ENCODE results near the gene DIP2C. TPM values are rescaled to one million over a fixed set of nuclear protein-coding genes. Genes with fewer than 3 reads are reported as not detected.
"Not testable (repeated sequence)": the region's sequence is repeated elsewhere in the genome, so short reads cannot be mapped to it uniquely, and the experiment has no call there.

Gene DIP2C
- total RNA-seq, 2 donors from 2014 or later, result 9.6 to 11.9 TPM

DNA sequence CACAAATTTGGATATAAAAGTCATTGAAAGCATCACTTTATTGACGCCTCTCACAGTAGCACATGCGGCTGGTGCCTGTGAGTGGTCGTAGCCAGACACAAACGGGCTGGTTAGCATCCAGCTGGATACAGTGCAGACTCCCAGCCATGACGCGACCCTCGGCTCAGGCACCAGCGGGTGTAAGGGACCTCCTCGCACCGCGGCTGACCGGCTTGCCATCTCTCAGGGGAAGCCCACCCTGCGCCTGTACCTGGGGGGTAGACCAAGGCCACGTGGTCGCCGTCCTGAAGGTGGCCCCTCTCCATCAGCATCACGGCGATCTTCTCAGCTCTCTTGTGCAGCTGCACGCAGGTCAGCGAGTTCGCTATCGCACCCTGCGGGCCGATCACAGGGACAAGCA, 340.4 kb downstream of the DIP2C start:
- intact Hi-C loops (cut with DNase I), result no loop called here
- Histone ChIP-seq H3K36me3 (replicated peaks in 1 of 2; ENCODE audit: insufficient read depth in 1 of 2, low read depth in 2 of 2) (peaks cover 0 to 12% of the 10 kb centered on the region in 2 donors), H3K27ac (no peak overlapping the region), H3K27me3 (no peaks in the 10 kb centered on the region), H3K4me3 (no peak overlapping the region), H3K9me3 (no peaks in the 10 kb centered on the region), H3K4me1 (no peaks in the 10 kb centered on the region)
- ATAC-seq (no peak), DNase-seq (no peak)
- no peak for TF ChIP-seq POLR2A (IDR thresholded peaks at IDR 0.05)
- TF ChIP-seq, protein P1, sequence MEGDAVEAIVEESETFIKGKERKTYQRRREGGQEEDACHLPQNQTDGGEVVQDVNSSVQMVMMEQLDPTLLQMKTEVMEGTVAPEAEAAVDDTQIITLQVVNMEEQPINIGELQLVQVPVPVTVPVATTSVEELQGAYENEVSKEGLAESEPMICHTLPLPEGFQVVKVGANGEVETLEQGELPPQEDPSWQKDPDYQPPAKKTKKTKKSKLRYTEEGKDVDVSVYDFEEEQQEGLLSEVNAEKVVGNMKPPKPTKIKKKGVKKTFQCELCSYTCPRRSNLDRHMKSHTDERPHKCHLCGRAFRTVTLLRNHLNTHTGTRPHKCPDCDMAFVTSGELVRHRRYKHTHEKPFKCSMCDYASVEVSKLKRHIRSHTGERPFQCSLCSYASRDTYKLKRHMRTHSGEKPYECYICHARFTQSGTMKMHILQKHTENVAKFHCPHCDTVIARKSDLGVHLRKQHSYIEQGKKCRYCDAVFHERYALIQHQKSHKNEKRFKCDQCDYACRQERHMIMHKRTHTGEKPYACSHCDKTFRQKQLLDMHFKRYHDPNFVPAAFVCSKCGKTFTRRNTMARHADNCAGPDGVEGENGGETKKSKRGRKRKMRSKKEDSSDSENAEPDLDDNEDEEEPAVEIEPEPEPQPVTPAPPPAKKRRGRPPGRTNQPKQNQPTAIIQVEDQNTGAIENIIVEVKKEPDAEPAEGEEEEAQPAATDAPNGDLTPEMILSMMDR (IDR thresholded peaks at IDR 0.05), result no peak
- WGBS, 2 donors, result 91 to 97% methylated on average over 10 to 21 of the region's 24 CpGs

GRCh38 chr10:348456-348855, 341.0 kb downstream of the DIP2C start:
- no peaks in the 10 kb centered on the region for H3K9me3 ChIP-seq
- ATAC-seq (no peak), DNase-seq (no peak)
- H3K4me1 ChIP-seq, result no peaks in the 10 kb centered on the region
- 91 to 95% methylated on average over 17 of the region's 17 CpGs for WGBS, 2 donors
- no peak overlapping the region for H3K4me3 ChIP-seq
- H3K36me3 ChIP-seq (replicated peaks in 1 of 2; ENCODE audit: insufficient read depth in 1 of 2, low read depth in 2 of 2), result peaks cover 0 to 9% of the 10 kb centered on the region in 2 donors
- TF ChIP-seq, protein P1 (IDR thresholded peaks at IDR 0.05), result no peak
- no peak for TF ChIP-seq POLR2A (IDR thresholded peaks at IDR 0.05)
- intact Hi-C loops (cut with DNase I), result no loop called here
- H3K27ac ChIP-seq, result no peak overlapping the region
- no peaks in the 10 kb centered on the region for H3K27me3 ChIP-seq

- DNase-seq; H3K36me3 ChIP-seq (replicated peaks in 1 of 2; ENCODE audit: insufficient read depth in 1 of 2, low read depth in 2 of 2): not testable (repeated sequence)
Observed at GRCh38 chr10:347774-348173, 341.7 kb downstream of the DIP2C start.

DNA sequence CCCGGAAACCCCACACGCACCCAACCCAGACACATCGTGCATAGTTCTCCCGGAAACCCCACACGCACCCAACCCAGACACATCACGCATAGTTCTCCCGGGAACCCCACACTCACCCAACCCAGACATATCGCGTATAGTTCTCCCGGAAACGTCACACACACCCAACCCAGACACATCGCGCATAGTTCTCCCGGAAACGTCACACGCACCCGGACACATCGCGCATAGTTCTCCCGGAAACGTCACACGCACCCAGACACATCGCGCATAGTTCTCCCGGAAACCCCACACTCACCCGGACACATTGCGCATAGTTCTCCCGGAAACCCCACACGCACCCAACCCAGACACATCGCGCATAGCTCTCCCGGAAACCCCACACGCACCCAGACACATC, 342.3 kb downstream of the DIP2C start:
- H3K27me3 ChIP-seq; H3K9me3 ChIP-seq; H3K4me3 ChIP-seq; intact Hi-C loops (cut with DNase I); H3K4me1 ChIP-seq; ATAC-seq; H3K36me3 ChIP-seq (replicated peaks in 1 of 2; ENCODE audit: insufficient read depth in 1 of 2, low read depth in 2 of 2); DNase-seq; H3K27ac ChIP-seq: not testable (repeated sequence)
- 84 to 90% methylated on average over 31 to 33 of the region's 33 CpGs for WGBS, 2 donors

More at GRCh38 chr10:347774-348173, 341.7 kb downstream of the DIP2C start:
- H3K9me3 ChIP-seq; H3K4me1 ChIP-seq; ATAC-seq; H3K27me3 ChIP-seq; H3K27ac ChIP-seq; intact Hi-C loops (cut with DNase I); H3K4me3 ChIP-seq: not testable (repeated sequence)
- 90 to 95% methylated on average over 21 to 33 of the region's 34 CpGs for whole genome bisulfite sequencing, 2 donors

DNA sequence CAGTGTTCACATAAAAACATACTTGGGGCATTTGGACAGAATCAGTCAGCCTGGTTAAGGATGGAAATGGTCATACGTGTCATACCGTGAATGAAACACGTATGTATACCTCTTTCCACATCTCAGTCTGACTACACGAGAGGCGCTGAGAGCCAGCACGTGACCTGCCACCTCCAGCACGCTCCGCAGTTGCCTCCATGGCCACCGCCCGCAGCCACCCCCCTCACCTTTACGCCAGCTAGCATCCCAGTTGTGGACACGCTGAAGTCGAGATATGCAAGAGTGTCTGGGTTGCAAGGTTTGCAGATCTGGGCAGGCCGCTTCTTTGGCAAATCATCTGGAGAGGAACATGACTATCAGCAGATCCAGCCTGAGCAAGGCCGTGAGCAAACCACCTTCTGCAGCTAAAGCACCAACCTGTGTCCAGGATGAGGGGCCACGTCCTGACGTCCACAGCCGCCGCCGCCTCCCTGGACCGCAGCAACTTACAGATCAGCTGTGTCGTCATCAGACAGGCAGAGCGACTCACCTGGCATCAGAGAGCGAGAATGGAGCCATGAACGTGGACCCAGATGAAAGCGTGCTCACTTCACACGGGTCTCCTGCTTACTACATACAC, 344.8 kb downstream of the DIP2C start:
- DNase-seq (no peak), ATAC-seq (no peak)
- Histone ChIP-seq H3K36me3 (replicated peaks in 1 of 2; ENCODE audit: insufficient read depth in 1 of 2, low read depth in 2 of 2) (peaks cover 0 to 10% of the 10 kb centered on the region in 2 donors), H3K27ac (no peak overlapping the region), H3K4me1 (no peaks in the 10 kb centered on the region), H3K4me3 (no peak overlapping the region), H3K27me3 (no peaks in the 10 kb centered on the region), H3K9me3 (no peaks in the 10 kb centered on the region)
- intact Hi-C loops (cut with DNase I), result no loop called here
- TF ChIP-seq, protein P1 (IDR thresholded peaks at IDR 0.05), result no peak
- no peak for TF ChIP-seq POLR2A (IDR thresholded peaks at IDR 0.05)
- 96% methylated on average over 25 to 27 of the region's 27 CpGs for WGBS, 2 donors
